HepG2 (cell line): ENCODE results near the gene STK25. TPM values are rescaled to one million over a fixed set of nuclear protein-coding genes. Genes with fewer than 3 reads are reported as not detected.

ENCODE experiments used
- AGO1 ChIP-seq: fragments of 200-400 bp; formaldehyde crosslinking; IDR thresholded peaks from 2 replicates; pipeline ENCODE4 v1.6.1; 2017; ENCODE audit warnings: mild to moderate bottlenecking, low read depth, low read length, moderate library complexity; ENCODE audit not compliant: poor library complexity, severe bottlenecking
- ARHGAP35 ChIP-seq: sonication (generic); formaldehyde crosslinking; IDR thresholded peaks from 2 replicates; pipeline ENCODE4 v1.9.0; 2022; ENCODE audit warnings: mild to moderate bottlenecking, inconsistent platforms, moderate library complexity, missing genetic modification reagents, borderline replicate concordance
- HDAC1 ChIP-seq: sonication (generic); formaldehyde crosslinking; IDR thresholded peaks from 2 replicates; pipeline ENCODE4 v1.5.1; 2020; ENCODE audit warnings: mild to moderate bottlenecking, missing genetic modification reagents
- ZFP62 ChIP-seq: sonication (generic); formaldehyde crosslinking; IDR thresholded peaks from 2 replicates; pipeline ENCODE4 v1.4.0; 2020; ENCODE audit warnings: missing genetic modification reagents
- ZFP90 ChIP-seq: sonication (generic); formaldehyde crosslinking; IDR thresholded peaks from 2 replicates; pipeline ENCODE4 v1.8.0; 2022; ENCODE audit warnings: missing genetic modification reagents, mild to moderate bottlenecking, inconsistent platforms, borderline replicate concordance
- ZMYM4 ChIP-seq: sonication (generic); formaldehyde crosslinking; IDR thresholded peaks from 2 replicates; pipeline ENCODE4 v1.8.1; 2023; ENCODE audit warnings: mild to moderate bottlenecking, missing genetic modification reagents
- ZNF704 ChIP-seq: sonication (generic); formaldehyde crosslinking; IDR thresholded peaks from 2 replicates; pipeline ENCODE4 v1.8.1; 2023; ENCODE audit warnings: mild to moderate bottlenecking, inconsistent platforms, moderate library complexity, missing genetic modification reagents, borderline replicate concordance
- ZNF878 ChIP-seq: sonication (generic); formaldehyde crosslinking; IDR thresholded peaks from 2 replicates; pipeline ENCODE4 v1.8.1; 2023; ENCODE audit warnings: mild to moderate bottlenecking, missing genetic modification reagents, moderate library complexity
- polyA plus RNA-seq, 8 experiments: library from polyadenylated mRNA; depleted of rRNA in 3 of 8; stranded (reverse) in 7 of 8; unstranded in 1 of 8; fragments of >200 nt; fragmentation: Illumina TruSeq in 4 of 8; extraction: Trizol in 4 of 8; gene quantifications; 2 replicates each; pipeline versions ENCODE4 v1.2.1 to v1.2.3, GENCODE V29; 2011 to 2016; ENCODE audit warnings: low read depth in 4 of 8, missing spikeins in 1 of 8, mixed read lengths in 1 of 8; ENCODE audit not compliant: insufficient read depth in 1 of 8
- total RNA-seq, 5 experiments: library from RNA; depleted of rRNA; stranded (reverse); fragments of >200 nt; fragmentation: Illumina TruSeq; extraction: Trizol; gene quantifications; 2 replicates each; pipeline ENCODE4 v1.2.3, GENCODE V29; 2016; ENCODE audit warnings: low read depth in 1 of 5
- TF ChIP-seq, protein P1 (sequence below): IDR thresholded peaks from 2 replicates; pipeline ENCODE4 v1.6.1; 2016; ENCODE audit warnings: low read depth, missing genetic modification reagents, missing compliant biosample characterization
- TF ChIP-seq, protein P2 (sequence below): sonication (generic); formaldehyde crosslinking; IDR thresholded peaks from 2 replicates; pipeline ENCODE4 v1.4.0; 2020; ENCODE audit warnings: missing genetic modification reagents, mild to moderate bottlenecking, borderline replicate concordance
- TF ChIP-seq, protein P3 (sequence below): sonication (generic); formaldehyde crosslinking; IDR thresholded peaks from 2 replicates; pipeline ENCODE4 v1.4.0; 2020; ENCODE audit warnings: missing genetic modification reagents, borderline replicate concordance
- TF ChIP-seq, protein P4 (sequence below): sonication (generic); formaldehyde crosslinking; conservative IDR thresholded peaks from 2 replicates; pipeline ENCODE4 v1.4.0; 2020; ENCODE audit warnings: missing genetic modification reagents

The STK25 gene
- total and polyA plus RNA-seq, 2 of the 13 experiments (the other 11 are each of a cell fraction or from before 2014, with no cell fraction given): 177 to 481 TPM

- TF ChIP-seq, protein P1, sequence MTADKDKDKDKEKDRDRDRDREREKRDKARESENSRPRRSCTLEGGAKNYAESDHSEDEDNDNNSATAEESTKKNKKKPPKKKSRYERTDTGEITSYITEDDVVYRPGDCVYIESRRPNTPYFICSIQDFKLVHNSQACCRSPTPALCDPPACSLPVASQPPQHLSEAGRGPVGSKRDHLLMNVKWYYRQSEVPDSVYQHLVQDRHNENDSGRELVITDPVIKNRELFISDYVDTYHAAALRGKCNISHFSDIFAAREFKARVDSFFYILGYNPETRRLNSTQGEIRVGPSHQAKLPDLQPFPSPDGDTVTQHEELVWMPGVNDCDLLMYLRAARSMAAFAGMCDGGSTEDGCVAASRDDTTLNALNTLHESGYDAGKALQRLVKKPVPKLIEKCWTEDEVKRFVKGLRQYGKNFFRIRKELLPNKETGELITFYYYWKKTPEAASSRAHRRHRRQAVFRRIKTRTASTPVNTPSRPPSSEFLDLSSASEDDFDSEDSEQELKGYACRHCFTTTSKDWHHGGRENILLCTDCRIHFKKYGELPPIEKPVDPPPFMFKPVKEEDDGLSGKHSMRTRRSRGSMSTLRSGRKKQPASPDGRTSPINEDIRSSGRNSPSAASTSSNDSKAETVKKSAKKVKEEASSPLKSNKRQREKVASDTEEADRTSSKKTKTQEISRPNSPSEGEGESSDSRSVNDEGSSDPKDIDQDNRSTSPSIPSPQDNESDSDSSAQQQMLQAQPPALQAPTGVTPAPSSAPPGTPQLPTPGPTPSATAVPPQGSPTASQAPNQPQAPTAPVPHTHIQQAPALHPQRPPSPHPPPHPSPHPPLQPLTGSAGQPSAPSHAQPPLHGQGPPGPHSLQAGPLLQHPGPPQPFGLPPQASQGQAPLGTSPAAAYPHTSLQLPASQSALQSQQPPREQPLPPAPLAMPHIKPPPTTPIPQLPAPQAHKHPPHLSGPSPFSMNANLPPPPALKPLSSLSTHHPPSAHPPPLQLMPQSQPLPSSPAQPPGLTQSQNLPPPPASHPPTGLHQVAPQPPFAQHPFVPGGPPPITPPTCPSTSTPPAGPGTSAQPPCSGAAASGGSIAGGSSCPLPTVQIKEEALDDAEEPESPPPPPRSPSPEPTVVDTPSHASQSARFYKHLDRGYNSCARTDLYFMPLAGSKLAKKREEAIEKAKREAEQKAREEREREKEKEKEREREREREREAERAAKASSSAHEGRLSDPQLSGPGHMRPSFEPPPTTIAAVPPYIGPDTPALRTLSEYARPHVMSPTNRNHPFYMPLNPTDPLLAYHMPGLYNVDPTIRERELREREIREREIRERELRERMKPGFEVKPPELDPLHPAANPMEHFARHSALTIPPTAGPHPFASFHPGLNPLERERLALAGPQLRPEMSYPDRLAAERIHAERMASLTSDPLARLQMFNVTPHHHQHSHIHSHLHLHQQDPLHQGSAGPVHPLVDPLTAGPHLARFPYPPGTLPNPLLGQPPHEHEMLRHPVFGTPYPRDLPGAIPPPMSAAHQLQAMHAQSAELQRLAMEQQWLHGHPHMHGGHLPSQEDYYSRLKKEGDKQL (CRISPR knock-in tag): no peak
- TF ChIP-seq AGO1: no peak
- no peak for TF ChIP-seq ZNF704
- TF ChIP-seq HDAC1 (CRISPR knock-in tag): no peak
- peak; percentile 39; the same call in 1 of the 2 replicates for TF ChIP-seq ZMYM4 (CRISPR knock-in tag)
- TF ChIP-seq ZFP62 (CRISPR knock-in tag): no peak
- TF ChIP-seq, protein P2, sequence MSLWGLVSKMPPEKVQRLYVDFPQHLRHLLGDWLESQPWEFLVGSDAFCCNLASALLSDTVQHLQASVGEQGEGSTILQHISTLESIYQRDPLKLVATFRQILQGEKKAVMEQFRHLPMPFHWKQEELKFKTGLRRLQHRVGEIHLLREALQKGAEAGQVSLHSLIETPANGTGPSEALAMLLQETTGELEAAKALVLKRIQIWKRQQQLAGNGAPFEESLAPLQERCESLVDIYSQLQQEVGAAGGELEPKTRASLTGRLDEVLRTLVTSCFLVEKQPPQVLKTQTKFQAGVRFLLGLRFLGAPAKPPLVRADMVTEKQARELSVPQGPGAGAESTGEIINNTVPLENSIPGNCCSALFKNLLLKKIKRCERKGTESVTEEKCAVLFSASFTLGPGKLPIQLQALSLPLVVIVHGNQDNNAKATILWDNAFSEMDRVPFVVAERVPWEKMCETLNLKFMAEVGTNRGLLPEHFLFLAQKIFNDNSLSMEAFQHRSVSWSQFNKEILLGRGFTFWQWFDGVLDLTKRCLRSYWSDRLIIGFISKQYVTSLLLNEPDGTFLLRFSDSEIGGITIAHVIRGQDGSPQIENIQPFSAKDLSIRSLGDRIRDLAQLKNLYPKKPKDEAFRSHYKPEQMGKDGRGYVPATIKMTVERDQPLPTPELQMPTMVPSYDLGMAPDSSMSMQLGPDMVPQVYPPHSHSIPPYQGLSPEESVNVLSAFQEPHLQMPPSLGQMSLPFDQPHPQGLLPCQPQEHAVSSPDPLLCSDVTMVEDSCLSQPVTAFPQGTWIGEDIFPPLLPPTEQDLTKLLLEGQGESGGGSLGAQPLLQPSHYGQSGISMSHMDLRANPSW (CRISPR knock-in tag): no peak
- TF ChIP-seq, protein P3, sequence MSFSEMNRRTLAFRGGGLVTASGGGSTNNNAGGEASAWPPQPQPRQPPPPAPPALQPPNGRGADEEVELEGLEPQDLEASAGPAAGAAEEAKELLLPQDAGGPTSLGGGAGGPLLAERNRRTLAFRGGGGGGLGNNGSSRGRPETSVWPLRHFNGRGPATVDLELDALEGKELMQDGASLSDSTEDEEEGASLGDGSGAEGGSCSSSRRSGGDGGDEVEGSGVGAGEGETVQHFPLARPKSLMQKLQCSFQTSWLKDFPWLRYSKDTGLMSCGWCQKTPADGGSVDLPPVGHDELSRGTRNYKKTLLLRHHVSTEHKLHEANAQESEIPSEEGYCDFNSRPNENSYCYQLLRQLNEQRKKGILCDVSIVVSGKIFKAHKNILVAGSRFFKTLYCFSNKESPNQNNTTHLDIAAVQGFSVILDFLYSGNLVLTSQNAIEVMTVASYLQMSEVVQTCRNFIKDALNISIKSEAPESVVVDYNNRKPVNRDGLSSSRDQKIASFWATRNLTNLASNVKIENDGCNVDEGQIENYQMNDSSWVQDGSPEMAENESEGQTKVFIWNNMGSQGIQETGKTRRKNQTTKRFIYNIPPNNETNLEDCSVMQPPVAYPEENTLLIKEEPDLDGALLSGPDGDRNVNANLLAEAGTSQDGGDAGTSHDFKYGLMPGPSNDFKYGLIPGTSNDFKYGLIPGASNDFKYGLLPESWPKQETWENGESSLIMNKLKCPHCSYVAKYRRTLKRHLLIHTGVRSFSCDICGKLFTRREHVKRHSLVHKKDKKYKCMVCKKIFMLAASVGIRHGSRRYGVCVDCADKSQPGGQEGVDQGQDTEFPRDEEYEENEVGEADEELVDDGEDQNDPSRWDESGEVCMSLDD: no peak
- TF ChIP-seq ARHGAP35 (CRISPR knock-in tag): peak; percentile 46; the same call in 1 of the 2 replicates
- TF ChIP-seq, protein P4, sequence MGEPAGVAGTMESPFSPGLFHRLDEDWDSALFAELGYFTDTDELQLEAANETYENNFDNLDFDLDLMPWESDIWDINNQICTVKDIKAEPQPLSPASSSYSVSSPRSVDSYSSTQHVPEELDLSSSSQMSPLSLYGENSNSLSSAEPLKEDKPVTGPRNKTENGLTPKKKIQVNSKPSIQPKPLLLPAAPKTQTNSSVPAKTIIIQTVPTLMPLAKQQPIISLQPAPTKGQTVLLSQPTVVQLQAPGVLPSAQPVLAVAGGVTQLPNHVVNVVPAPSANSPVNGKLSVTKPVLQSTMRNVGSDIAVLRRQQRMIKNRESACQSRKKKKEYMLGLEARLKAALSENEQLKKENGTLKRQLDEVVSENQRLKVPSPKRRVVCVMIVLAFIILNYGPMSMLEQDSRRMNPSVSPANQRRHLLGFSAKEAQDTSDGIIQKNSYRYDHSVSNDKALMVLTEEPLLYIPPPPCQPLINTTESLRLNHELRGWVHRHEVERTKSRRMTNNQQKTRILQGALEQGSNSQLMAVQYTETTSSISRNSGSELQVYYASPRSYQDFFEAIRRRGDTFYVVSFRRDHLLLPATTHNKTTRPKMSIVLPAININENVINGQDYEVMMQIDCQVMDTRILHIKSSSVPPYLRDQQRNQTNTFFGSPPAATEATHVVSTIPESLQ: no peak
- TF ChIP-seq ZFP90: peak; percentile 58
- TF ChIP-seq ZNF878 (CRISPR knock-in tag): no peak
Measured at GRCh38 chr2:241532733-241533601, 24.6 kb upstream of the STK25 start (continued).
